GM12874 (cell line): ENCODE data around the gene AGER.

Experiments used
- TF ChIP-seq, protein P1 (sequence below): IDR thresholded peaks from 2 replicates; pipeline ENCODE4 v1.5.1; 2011; ENCODE audit warnings: low read depth, mild to moderate bottlenecking, control low read depth, low read length, moderate library complexity; ENCODE audit not compliant: insufficient read depth

Gene AGER

DNA sequence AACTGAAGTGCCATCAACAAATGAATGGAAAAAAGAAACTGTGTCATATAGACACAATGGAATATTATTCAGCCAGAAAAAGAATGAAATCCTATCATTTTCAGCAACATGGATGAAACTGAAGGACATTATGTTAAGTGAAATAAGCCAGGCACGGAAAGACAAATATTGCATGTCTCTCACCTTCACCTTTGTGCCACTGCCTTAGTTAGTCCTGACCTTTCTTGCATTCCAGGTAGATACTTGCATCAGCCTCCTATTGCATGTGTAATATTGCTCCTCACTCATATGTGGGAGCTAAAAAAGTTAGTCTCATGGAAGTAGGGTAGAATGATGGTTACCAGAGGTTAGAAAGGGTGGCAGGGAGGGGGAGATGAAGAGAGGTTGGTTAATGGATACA is 24.9 kb upstream of the AGER start:
- TF ChIP-seq, protein P1, sequence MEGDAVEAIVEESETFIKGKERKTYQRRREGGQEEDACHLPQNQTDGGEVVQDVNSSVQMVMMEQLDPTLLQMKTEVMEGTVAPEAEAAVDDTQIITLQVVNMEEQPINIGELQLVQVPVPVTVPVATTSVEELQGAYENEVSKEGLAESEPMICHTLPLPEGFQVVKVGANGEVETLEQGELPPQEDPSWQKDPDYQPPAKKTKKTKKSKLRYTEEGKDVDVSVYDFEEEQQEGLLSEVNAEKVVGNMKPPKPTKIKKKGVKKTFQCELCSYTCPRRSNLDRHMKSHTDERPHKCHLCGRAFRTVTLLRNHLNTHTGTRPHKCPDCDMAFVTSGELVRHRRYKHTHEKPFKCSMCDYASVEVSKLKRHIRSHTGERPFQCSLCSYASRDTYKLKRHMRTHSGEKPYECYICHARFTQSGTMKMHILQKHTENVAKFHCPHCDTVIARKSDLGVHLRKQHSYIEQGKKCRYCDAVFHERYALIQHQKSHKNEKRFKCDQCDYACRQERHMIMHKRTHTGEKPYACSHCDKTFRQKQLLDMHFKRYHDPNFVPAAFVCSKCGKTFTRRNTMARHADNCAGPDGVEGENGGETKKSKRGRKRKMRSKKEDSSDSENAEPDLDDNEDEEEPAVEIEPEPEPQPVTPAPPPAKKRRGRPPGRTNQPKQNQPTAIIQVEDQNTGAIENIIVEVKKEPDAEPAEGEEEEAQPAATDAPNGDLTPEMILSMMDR: no peak

DNA sequence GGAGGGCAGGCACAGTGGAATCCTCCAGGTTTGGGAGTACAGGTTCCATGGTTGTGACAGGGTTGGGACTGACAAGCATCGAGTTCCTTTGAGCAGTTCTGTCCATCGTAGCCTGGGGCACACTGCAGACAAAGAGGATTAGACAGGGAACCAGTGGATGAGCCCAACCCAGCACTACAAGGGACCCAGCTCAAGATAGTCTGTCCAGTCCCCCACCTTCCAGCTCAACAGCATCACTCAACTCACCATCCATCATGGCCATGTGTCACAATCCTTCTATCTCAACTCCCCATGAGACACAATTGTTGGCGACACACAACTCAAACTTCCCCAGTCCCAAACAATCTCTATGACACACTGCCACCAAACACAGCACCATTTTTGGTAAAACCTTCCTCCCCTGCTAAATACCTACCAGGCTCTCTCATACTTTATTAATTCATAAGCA is 20.2 kb upstream of the AGER start:
- TF ChIP-seq, protein P1: no peak

DNA sequence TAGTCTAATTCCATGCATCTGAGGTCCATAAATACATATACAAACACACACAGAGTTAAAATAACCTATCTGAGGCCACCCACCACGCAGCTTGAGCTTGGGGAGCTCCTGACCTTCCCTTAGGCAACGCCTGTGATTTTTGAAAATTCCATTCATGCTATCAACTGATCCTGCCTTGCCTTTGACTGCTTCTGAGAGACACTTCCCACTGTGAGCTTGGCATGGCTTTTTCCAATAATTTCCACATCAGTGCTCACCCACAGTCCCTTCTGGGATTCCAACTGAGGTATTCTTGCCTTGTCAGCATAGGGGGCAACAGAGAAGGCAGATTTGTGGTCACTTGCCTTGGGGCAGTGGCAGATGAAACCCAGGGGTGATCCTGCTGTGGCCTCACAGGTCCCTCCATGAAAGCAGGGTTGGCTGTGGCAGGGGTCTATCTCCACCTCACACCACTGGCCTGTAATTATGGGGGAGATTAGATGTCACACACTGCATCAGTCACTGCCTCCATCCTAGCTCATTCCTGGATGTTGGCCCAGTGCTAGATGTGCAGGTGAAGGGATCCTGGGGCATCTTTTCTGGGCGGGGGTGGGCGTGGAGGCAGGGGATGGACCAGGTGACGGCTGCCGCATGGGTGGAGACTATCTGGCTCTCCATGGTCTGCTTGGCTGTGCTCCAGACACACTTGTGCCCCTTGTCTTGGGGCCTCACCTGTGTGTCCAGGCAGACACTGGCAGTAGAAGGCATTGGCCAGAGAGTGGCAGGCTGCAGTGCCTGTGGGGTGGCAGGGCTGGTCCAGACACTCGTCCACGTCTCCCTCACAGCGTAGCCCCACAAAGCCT is 19.6 kb upstream of the AGER start:
- TF ChIP-seq, protein P1: no peak

DNA sequence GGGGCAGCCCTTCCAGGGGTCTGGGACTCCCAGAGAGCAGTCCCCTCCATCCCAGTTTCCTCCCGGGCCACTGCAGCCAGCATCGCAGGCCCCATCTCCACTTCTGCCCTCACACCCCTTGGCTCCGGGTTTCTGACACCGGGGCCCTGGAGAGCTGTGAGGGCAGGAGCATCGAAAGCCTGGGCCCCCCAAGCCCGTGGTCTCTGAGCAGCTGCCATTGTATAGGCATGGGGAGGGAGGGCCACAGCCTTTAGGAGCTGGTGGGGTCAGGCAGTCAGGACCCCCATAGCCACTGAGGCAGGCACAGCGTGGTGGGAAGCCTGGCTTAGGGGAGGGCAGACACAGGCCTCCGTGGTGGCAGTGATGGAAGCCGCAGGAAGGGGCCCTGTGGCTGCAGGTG is 18.1 kb upstream of the AGER start:
- TF ChIP-seq, protein P1: no peak

DNA sequence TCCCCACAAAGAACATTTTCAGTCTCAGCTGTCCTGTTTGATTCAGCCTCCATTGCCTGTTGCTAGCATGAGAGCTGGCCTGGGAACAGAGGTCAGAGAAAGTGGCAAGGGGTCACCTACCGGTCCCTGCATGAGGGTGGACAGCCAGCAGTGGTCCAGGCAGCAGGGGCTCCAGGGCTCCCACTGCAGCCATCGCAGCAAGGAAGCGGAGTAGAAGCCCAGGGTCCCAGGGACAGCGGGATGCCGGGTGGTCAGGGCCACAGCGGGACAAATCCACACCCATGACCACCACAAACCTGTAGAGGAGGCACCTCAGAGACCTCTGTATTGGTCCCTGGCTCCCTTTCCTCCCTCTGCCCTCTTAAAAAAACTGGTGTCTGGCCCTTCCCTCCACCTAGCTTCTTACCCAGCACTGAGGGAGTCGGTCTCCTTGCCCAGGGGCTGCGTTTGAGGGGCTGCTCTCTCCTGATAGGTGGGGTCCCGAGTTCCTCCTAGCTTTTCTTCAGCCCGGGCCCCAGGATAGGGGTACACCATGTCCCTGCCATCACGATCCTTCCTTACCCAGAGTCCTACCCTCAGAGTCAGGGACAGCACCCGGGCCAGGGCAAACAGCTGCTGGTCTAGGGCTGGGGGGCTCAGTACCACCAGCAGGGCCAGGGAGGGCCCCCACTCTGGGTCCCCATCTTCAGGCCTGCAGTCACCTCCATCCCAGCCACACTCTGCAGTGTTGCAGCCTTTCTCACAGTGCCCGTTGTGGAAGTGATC is 16.8 kb upstream of the AGER start:
- TF ChIP-seq, protein P1: no peak

DNA sequence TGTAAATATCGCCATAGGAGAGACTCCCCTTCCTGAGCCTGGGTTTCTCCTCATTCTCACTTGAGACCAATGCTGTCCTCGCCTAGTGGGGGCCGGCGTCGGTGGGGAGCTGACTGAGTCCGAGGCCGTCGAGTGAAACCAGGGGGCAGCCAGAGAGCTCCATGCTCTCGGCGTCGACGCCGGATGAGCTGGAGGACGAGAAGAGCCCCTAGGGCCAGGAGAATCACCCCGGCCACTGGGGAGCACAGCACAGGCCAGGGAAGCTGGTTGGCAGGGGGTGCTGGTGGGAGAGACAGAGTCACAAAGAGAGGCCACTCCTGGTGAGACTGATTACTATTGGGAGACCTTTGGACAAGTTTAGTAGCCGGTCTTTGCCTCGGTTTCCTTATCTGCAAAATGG is 14.8 kb upstream of the AGER start:
- TF ChIP-seq, protein P1: no peak

DNA sequence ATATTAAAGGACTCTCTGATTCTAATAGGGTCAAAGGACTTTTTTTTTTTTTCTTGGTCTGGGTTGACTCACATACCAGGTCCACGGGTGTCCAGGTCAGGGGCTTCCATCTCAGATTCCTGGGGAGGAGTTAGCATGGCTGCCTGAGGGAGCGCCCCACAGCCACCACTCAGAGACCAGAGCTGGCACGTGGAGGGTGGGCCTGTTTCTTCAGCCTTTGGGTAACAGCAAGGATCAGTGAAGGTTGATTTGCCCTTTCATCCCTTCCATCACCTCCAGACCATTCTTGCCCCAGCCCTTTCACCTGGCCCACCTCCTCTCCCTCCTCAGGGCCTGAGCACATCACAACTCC is 14.3 kb upstream of the AGER start:
- TF ChIP-seq, protein P1: no peak
